Gastroesophageal sphincter (tissue), 4 donors: ENCODE measurements around the gene ARID5B. TPM values are rescaled to one million over a fixed set of nuclear protein-coding genes. Genes with fewer than 3 reads are reported as not detected.

ENCODE experiments used
- ATAC-seq: fragments of 150-250 bp; one replicate; pipeline ENCODE4 v1.9.1; 2016; ENCODE audit warnings: mild to moderate bottlenecking, moderate library complexity
- H3K27ac ChIP-seq, 4 donors: fragments of 200-600 bp; sonication (generic) in 3 of 4; 1 replicate in 3 of 4; 2 replicates in 1 of 4; pipeline ENCODE4 v1.5.1; 2016 to 2019
- H3K27me3 ChIP-seq: fragments of 200-600 bp; sonication (generic); one replicate; pipeline ENCODE4 v1.5.1; 2019
- H3K36me3 ChIP-seq, 2 donors: fragments of 200-600 bp; sonication (generic); one replicate each; pipeline ENCODE4 v1.5.1; 2019; ENCODE audit warnings: control low read depth in 1 of 2
- H3K4me1 ChIP-seq, 3 donors: fragments of 200-600 bp; sonication (generic); 1 replicate in 2 of 3; 2 replicates in 1 of 3; pipeline ENCODE4 v1.5.1; 2016 to 2019; ENCODE audit warnings: control low read depth in 2 of 3
- H3K4me3 ChIP-seq, 2 donors: fragments of 200-600 bp; sonication (generic); one replicate each; pipeline ENCODE4 v1.5.1; 2019; ENCODE audit warnings: mild to moderate bottlenecking in 1 of 2, moderate library complexity in 1 of 2
- H3K9me3 ChIP-seq, 3 donors: fragments of 200-600 bp; sonication (generic); one replicate each; pipeline ENCODE4 v1.5.1; 2017 to 2019; ENCODE audit warnings: control low read depth in 2 of 3
- CTCF ChIP-seq, 4 experiments: fragments of 200-600 bp in 2 of 4; fragments of 450-650 bp in 2 of 4; sonication (generic) in 1 of 4; IDR thresholded peaks; one replicate each; pipeline ENCODE4 v1.5.1; 2017 to 2019; ENCODE audit warnings: antibody characterized with exemption in 4 of 4, mild to moderate bottlenecking in 2 of 4, moderate library complexity in 2 of 4
- EP300 ChIP-seq: sonication (generic); formaldehyde crosslinking; IDR thresholded peaks from one replicate; pipeline ENCODE4 v1.6.1; 2017; ENCODE audit warnings: antibody characterized with exemption, mild to moderate bottlenecking
- POLR2A ChIP-seq, 2 donors: fragments of 450-650 bp; IDR thresholded peaks; one replicate each; pipeline ENCODE4 v1.6.1; 2017; ENCODE audit warnings: antibody characterized with exemption in 2 of 2, mild to moderate bottlenecking in 2 of 2, moderate library complexity in 1 of 2
- POLR2AphosphoS5 ChIP-seq: sonication (generic); formaldehyde crosslinking; IDR thresholded peaks from one replicate; pipeline ENCODE4 v1.6.1; 2017; ENCODE audit warnings: antibody characterized with exemption
- WGBS, 2 donors: methylation state at CpG; one replicate each; pipeline ENCODE4 v1.1.5; 2018; ENCODE audit warnings: low coverage in 1 of 2; 5-methylcytosine and 5-hydroxymethylcytosine counted together
- total RNA-seq, 4 donors: library from RNA; depleted of rRNA; stranded (reverse); fragments of >200 nt; gene quantifications; one replicate each; pipeline ENCODE4 v1.1.0, GENCODE V29; 2016

ARID5B gene
- total RNA-seq, 4 donors from 2014 or later = 34.7 to 81.4 (median 62.5) TPM

- Histone ChIP-seq H3K36me3 (peaks cover 0 to 22% of the 10 kb centered on the region in 2 donors), H3K9me3 (no peaks in the 10 kb centered on the region), H3K4me1 (peaks cover 32 to 85% (median 48%) of the 10 kb centered on the region in 3 donors), H3K27me3 (no peaks in the 10 kb centered on the region), H3K4me3 (no peak overlapping the region), H3K27ac (peak overlapping the region; percentile 81 to 96 (median 84))
- WGBS, 2 donors = 40 to 76% methylated on average over 1 to 5 of the region's 5 CpGs
- no peak for TF ChIP-seq POLR2A (IDR thresholded peaks at IDR 0.05)
- TF ChIP-seq CTCF (IDR thresholded peaks at IDR 0.05) = peak in 2 of 4 experiments; percentile 7 to 16
- no peak for ATAC-seq
Measured at GRCh38 chr10:62080905-62081304, 179.4 kb downstream of the ARID5B start.

GRCh38 chr10:62081341-62082270 is 180.1 kb downstream of the ARID5B start:
- peaks cover 32 to 78% (median 43%) of the 10 kb centered on the region in 3 donors for H3K4me1 ChIP-seq
- no peaks in the 10 kb centered on the region for H3K27me3 ChIP-seq
- no peaks in the 10 kb centered on the region for H3K9me3 ChIP-seq
- no peak overlapping the region for H3K4me3 ChIP-seq
- peak overlapping the region; percentile 81 to 96 (median 84) for H3K27ac ChIP-seq
- peaks cover 0 to 26% of the 10 kb centered on the region in 2 donors for H3K36me3 ChIP-seq
- TF ChIP-seq POLR2AphosphoS5 (no peak), CTCF (IDR thresholded peaks at IDR 0.05) (no peak), POLR2A (IDR thresholded peaks at IDR 0.05) (no peak), EP300 (no peak)
- WGBS, 2 donors = 65 to 70% methylated on average over 5 of the region's 5 CpGs
- ATAC-seq = no peak

- peak overlapping the region; percentile 81 to 96 (median 84) for H3K27ac ChIP-seq
- TF ChIP-seq POLR2AphosphoS5 (no peak), POLR2A (IDR thresholded peaks at IDR 0.05) (no peak), CTCF (IDR thresholded peaks at IDR 0.05) (no peak), EP300 (no peak)
- no peak overlapping the region for H3K4me3 ChIP-seq
- H3K36me3 ChIP-seq = peaks cover 0 to 33% of the 10 kb centered on the region in 2 donors
- H3K27me3 ChIP-seq = no peaks in the 10 kb centered on the region
- WGBS, 2 donors = 56 to 83% methylated on average over 1 of the region's 1 CpG
- no peak for ATAC-seq
- no peaks in the 10 kb centered on the region for H3K9me3 ChIP-seq
- peaks cover 25 to 72% (median 38%) of the 10 kb centered on the region in 3 donors for H3K4me1 ChIP-seq
Measured at GRCh38 chr10:62082271-62082656, 180.8 kb downstream of the ARID5B start.

GRCh38 chr10:62082729-62083411 is 181.4 kb downstream of the ARID5B start:
- WGBS, 2 donors = 1 to 10% methylated on average over 7 of the region's 7 CpGs
- TF ChIP-seq EP300 (no peak), POLR2AphosphoS5 (peak; percentile 20), POLR2A (IDR thresholded peaks at IDR 0.05) (no peak), CTCF (IDR thresholded peaks at IDR 0.05) (no peak)
- H3K36me3 ChIP-seq = peaks cover 0 to 39% of the 10 kb centered on the region in 2 donors
- no peaks in the 10 kb centered on the region for H3K9me3 ChIP-seq
- peak overlapping the region in 1 of 2 donors; percentile 1 for H3K4me3 ChIP-seq
- H3K27ac ChIP-seq = peak overlapping the region; percentile 81 to 96 (median 84)
- H3K27me3 ChIP-seq = no peaks in the 10 kb centered on the region
- peak; percentile 28 for ATAC-seq
- peaks cover 23 to 66% (median 38%) of the 10 kb centered on the region in 3 donors for H3K4me1 ChIP-seq
